Cardiac septum (tissue), 1 donor: ENCODE measurements around the gene TLCD3B. TPM values are rescaled to one million over a fixed set of nuclear protein-coding genes. Genes with fewer than 3 reads are reported as not detected.

Experiments
- DNase-seq: peaks from one replicate; pipeline ENCODE4 v3.0.0-alpha.2; 2020; ENCODE audit warnings: low spot score
- intact Hi-C: fragments of 100-400 bp; cut with DNase I; formaldehyde crosslinking; loops from one replicate; pipeline ENCODE4 v1.14.0; 2022
- total RNA-seq: library from RNA; stranded (reverse); fragmentation: NEBNext Ultra II Directional; extraction: Animal tissue kit (Norgen Biotek cat#: 25700); gene quantifications from one replicate; pipeline ENCODE4 v1.2.1, GENCODE V29; 2021
- donor health status: DM: no; HTN: no; CAD: no.

Gene TLCD3B
- total RNA-seq, 1 donor from 2014 or later = not detected

GRCh38 chr16:29993903-29994599 lies 37.0 kb downstream of the TLCD3B start:
- DNase-seq = no peak
- intact Hi-C loops = no loop called here

DNA sequence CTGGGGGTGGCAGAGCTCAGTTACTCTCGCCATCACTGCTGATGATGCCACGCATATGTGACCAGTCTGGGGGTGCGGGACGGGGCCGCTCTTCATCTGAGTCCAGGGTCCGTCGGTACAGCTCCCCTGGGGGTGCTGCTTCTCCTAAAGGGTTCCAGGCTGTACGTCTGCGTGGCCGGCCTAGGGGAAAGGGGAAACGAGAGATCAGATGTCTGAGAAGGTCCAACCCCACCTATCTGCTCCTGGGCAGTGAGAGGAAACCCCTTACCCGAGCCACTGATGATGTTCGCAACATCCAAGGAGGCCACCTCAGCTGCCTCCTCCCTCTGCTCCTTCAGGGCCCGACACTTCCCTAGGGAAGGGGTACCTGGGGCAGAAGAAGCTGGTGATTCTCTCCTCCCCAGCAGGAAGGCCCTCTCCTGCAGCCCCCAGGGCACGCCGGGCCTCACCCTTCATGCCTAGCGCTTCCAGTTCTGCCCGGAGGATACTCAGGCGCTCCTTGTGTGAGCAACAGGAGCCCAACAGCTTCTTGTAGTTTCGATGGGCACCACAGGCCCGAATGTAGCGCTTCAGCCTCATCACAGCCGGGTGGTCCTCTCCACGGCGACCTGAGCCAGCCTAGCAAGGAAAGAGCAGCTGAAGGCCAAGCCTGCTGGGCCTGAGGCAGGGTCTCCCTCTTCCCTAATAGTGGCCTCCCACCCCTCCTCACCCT lies 37.7 kb downstream of the TLCD3B start:
- DNase-seq = no peak
- intact Hi-C loops = no loop called here

DNA sequence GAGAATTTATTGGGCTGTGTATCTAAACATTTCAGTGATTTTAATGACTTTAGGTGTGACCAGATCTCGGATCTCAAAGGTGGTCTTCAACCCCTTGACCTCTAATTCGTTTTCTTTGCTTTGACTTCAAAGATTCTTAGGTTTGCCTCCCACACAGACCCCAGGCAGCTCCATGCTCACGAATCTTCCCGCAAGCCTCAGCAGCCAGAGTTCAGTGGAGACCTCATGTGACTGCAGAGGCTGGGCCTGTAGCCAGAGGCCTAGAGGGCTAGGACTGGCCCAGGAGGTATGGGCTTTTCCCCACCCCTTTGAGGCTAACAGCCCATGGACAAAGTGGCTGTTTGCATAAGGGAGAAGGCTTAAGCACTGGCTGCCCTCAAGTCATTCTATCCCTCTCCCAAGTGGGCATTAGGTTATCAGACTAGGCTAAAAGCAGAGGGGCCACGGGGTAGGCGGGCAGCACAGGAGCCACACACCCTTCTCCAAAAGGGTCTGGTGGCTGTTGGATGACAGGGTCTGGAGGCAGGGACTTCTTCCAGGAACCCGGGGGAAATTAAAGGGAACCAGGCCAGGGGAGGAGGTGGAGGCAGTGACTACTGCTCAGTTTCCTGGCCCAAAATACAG lies 38.6 kb downstream of the TLCD3B start:
- DNase-seq = no peak
- intact Hi-C loops = no loop called here

GRCh38 chr16:29991571-29991904 lies 39.5 kb downstream of the TLCD3B start:
- no peak for DNase-seq
- intact Hi-C loops = no loop called here

DNA sequence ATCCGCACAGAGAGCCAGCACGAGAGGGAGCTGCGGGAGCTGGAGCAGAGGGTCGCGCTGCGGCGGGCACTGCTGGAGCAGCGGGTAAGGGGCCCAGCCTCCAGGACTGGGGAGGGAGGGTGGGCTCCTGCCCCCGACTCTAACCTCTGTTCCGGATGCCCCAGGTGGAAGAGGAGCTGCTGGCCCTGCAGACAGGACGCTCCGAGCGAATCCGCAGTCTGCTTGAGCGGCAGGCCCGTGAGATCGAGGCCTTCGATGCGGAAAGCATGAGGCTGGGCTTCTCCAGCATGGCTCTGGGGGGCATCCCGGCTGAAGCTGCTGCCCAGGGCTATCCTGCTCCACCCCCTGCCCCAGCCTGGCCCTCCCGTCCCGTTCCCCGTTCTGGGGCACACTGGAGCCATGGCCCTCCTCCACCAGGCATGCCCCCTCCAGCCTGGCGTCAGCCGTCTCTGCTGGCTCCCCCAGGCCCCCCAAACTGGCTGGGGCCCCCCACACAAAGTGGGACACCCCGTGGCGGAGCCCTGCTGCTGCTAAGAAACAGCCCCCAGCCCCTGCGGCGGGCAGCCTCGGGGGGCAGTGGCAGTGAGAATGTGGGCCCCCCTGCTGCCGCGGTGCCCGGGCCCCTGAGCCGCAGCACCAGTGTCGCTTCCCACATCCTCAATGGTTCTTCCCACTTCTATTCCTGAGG lies 40.0 kb downstream of the TLCD3B start:
- DNase-seq = no peak
- intact Hi-C loops = no loop called here

- intact Hi-C loops = no loop called here
- DNase-seq = no peak
Measured at GRCh38 chr16:29990034-29990433, 41.0 kb downstream of the TLCD3B start.

GRCh38 chr16:29989111-29989858 lies 41.8 kb downstream of the TLCD3B start:
- no peak for DNase-seq
- intact Hi-C loops = no loop called here

GRCh38 chr16:29988346-29989075 lies 42.6 kb downstream of the TLCD3B start:
- intact Hi-C loops = no loop called here
- no peak for DNase-seq

GRCh38 chr16:29987371-29988085 lies 43.5 kb downstream of the TLCD3B start:
- no peak for DNase-seq
- intact Hi-C loops = no loop called here

GRCh38 chr16:29986931-29987330 lies 44.1 kb downstream of the TLCD3B start:
- intact Hi-C loops = no loop called here
- no peak for DNase-seq

DNA sequence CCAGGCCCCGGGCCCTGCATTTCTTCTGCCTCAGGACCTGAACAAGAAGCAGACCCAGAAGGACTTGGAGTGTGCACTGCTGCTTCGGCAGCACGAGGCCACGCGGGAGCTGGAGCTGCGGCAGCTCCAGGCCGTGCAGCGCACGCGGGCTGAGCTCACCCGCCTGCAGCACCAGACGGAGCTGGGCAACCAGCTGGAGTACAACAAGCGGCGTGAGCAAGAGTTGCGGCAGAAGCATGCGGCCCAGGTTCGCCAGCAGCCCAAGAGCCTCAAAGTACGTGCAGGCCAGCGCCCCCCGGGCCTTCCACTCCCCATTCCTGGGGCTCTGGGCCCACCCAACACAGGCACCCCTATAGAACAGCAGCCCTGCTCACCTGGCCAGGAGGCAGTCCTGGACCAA lies 44.8 kb downstream of the TLCD3B start:
- intact Hi-C loops = no loop called here
- DNase-seq = no peak

DNA sequence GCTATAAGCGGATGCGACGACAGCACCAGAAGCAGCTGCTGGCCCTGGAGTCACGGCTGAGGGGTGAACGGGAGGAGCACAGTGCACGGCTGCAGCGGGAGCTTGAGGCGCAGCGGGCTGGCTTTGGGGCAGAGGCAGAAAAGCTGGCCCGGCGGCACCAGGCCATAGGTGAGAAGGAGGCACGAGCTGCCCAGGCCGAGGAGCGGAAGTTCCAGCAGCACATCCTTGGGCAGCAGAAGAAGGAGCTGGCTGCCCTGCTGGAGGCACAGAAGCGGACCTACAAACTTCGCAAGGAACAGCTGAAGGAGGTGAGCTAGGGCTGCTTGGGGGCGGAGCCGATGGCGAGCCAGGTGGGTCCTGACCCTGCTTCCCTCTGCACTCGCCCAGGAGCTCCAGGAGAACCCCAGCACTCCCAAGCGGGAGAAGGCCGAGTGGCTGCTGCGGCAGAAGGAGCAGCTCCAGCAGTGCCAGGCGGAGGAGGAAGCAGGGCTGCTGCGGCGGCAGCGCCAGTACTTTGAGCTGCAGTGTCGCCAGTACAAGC lies 45.7 kb downstream of the TLCD3B start:
- intact Hi-C loops = no loop called here
- DNase-seq = no peak

- DNase-seq = no peak
- intact Hi-C loops = no loop called here
Measured at GRCh38 chr16:29984764-29985147, 46.3 kb downstream of the TLCD3B start.

DNA sequence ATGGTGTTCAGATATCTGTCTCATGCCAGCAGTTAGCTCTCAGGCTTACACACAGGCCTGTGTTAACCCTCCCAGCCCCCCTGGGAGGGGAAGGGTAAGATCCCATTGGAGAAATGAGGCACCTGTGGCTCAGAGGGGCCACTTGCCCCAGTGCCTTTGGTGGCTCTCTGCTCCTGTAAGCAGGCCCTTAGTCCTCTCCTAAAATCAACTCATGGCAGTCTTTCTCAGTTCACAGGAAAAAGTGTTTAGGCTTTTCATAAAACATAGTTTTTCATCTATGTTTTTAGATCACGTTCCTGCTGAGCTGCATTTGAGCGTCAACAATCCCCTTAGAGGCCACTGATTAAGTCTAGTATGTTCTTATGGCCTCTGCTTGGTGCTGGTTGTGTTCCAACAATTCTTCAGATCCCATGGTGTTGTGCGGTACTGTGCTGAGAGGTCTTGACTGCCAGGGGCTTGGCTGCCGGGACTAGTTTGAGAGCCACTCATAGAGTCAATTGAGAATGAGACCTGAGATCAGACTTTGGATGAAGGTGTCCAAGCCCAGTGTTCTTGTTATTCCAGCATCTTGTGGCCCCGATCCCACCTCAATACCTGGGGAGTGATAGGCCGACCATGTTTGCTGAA lies 46.8 kb downstream of the TLCD3B start:
- intact Hi-C loops = no loop called here
- DNase-seq = no peak

GRCh38 chr16:29983420-29984136 lies 47.5 kb downstream of the TLCD3B start:
- DNase-seq = no peak
- intact Hi-C loops = no loop called here

DNA sequence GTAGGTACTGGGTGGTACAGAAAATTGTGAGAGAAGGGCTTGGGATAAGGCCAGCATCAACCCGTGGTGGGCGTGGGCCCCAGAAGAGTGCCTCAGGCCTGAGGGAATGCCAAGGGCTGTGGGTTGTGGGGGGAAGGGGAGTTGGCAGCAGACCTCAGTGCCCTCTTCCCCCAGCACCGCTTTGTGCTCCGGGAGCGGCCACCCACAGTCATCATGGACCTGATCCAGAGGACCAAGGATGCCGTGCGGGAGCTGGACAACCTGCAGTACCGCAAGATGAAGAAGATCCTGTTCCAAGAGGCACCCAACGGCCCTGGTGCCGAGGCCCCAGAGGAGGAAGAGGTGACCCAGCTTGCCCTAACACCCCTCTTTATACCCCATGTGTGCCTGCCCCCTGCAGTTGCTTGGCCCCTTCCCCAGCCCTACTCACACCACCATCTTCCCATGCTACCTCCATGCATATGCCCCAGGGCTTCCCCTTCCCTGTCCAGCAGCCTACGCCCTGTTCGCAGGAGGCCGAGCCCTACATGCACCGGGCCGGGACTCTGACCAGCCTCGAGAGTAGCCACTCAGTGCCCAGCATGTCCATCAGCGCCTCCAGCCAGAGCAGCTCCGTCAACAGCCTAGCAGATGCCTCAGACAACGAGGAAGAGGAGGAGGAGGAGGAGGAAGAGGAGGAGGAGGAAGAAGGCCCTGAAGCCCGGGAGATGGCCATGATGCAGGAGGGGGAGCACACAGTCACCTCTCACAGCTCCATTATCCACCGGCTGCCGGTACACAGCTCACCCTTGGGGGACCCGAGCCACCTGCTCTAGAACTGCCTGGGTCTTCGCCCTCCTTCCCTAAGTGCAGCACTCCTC lies 48.3 kb downstream of the TLCD3B start:
- DNase-seq = no peak
- intact Hi-C loops = no loop called here
